Skeletal muscle satellite cell (primary cell): ENCODE results near the gene MRPS21.

ENCODE experiments used
- H3K27me3 ChIP-seq: 2 replicates; pipeline ENCODE4 v1.7.0; 2013; ENCODE audit warnings: low read length; ENCODE audit not compliant: control insufficient read depth, insufficient read depth
- H3K36me3 ChIP-seq: 2 replicates; pipeline ENCODE4 v1.7.0; 2013; ENCODE audit warnings: mild to moderate bottlenecking, control low read depth, low read length; ENCODE audit not compliant: insufficient read depth
- H3K4me1 ChIP-seq: 2 replicates; pipeline ENCODE4 v1.7.0; 2013; ENCODE audit warnings: low read length; ENCODE audit not compliant: control insufficient read depth, insufficient read depth
- H3K4me2 ChIP-seq: 2 replicates; pipeline ENCODE4 v1.7.0; 2013; ENCODE audit warnings: mild to moderate bottlenecking, low read length
- H3K4me3 ChIP-seq: 2 replicates; pipeline ENCODE4 v1.7.0; 2013; ENCODE audit warnings: low read length
- H3K9ac ChIP-seq: 2 replicates; pipeline ENCODE4 v1.7.0; 2013; ENCODE audit warnings: mild to moderate bottlenecking, low read depth, low read length, moderate library complexity
- H3K9me3 ChIP-seq: replicated peaks from 2 replicates; pipeline ENCODE4 v1.7.0; 2013; ENCODE audit warnings: mild to moderate bottlenecking, control low read depth, low read length

The MRPS21 gene

GRCh38 chr1:150263549-150263948 is 30.1 kb upstream of the MRPS21 start:
- peaks cover 18% of the 10 kb centered on the region for H3K27me3 ChIP-seq
- H3K4me2 ChIP-seq = no peak overlapping the region
- H3K4me3 ChIP-seq = no peak overlapping the region

GRCh38 chr1:150267896-150268295 is 25.8 kb upstream of the MRPS21 start:
- Histone ChIP-seq H3K4me2 (peak overlapping the region; percentile 94), H3K4me3 (peak overlapping the region; percentile 94), H3K9me3 (no peaks in the 10 kb centered on the region), H3K9ac (peak overlapping the region; percentile 98), H3K27me3 (no peaks in the 10 kb centered on the region), H3K36me3 (peaks cover 30% of the 10 kb centered on the region), H3K4me1 (peaks cover 21% of the 10 kb centered on the region)

More at GRCh38 chr1:150263549-150263948, 30.1 kb upstream of the MRPS21 start:
- Histone ChIP-seq H3K9ac (no peak overlapping the region), H3K9me3 (no peaks in the 10 kb centered on the region), H3K4me1 (peaks cover 8% of the 10 kb centered on the region), H3K36me3 (peaks cover 30% of the 10 kb centered on the region)

GRCh38 chr1:150268340-150268704 is 25.3 kb upstream of the MRPS21 start:
- no peaks in the 10 kb centered on the region for H3K27me3 ChIP-seq
- peak overlapping the region; percentile 98 for H3K9ac ChIP-seq
- peak overlapping the region; percentile 94 for H3K4me2 ChIP-seq
- H3K9me3 ChIP-seq = no peaks in the 10 kb centered on the region
- H3K4me1 ChIP-seq = peaks cover 22% of the 10 kb centered on the region
- H3K36me3 ChIP-seq = peaks cover 30% of the 10 kb centered on the region
- peak overlapping the region; percentile 94 for H3K4me3 ChIP-seq

- Histone ChIP-seq H3K9me3 (no peaks in the 10 kb centered on the region), H3K4me2 (peak within 1 kb of the TSS; percentile 94), H3K27me3 (no peaks in the 10 kb centered on the region), H3K9ac (peak within 1 kb of the TSS; percentile 98), H3K4me3 (peak within 1 kb of the TSS; percentile 94), H3K36me3 (peaks cover 30% of the 10 kb centered on the region), H3K4me1 (peaks cover 22% of the 10 kb centered on the region)
Measured at GRCh38 chr1:150268705-150269403, 24.8 kb upstream of the MRPS21 start, which contains the start of gene APH1A. Gene APH1A (minus strand): TSS chr1:150269016. CDS start chr1:150268810, 206 bp downstream.

GRCh38 chr1:150269451-150269850 is 24.2 kb upstream of the MRPS21 start:
- H3K9me3 ChIP-seq = no peaks in the 10 kb centered on the region
- peak overlapping the region; percentile 98 for H3K9ac ChIP-seq
- H3K4me3 ChIP-seq = peak overlapping the region; percentile 94
- H3K36me3 ChIP-seq = peaks cover 27% of the 10 kb centered on the region
- H3K27me3 ChIP-seq = no peaks in the 10 kb centered on the region
- H3K4me1 ChIP-seq = peaks cover 22% of the 10 kb centered on the region
- peak overlapping the region; percentile 94 for H3K4me2 ChIP-seq

GRCh38 chr1:150271291-150271959 is 22.2 kb upstream of the MRPS21 start:
- Histone ChIP-seq H3K9ac (no peak overlapping the region), H3K9me3 (no peaks in the 10 kb centered on the region), H3K36me3 (peaks cover 9% of the 10 kb centered on the region), H3K27me3 (no peaks in the 10 kb centered on the region), H3K4me3 (no peak overlapping the region), H3K4me2 (no peak overlapping the region), H3K4me1 (peaks cover 22% of the 10 kb centered on the region)

GRCh38 chr1:150273311-150273710 is 20.4 kb upstream of the MRPS21 start:
- Histone ChIP-seq H3K4me1 (peaks cover 14% of the 10 kb centered on the region), H3K9ac (no peak overlapping the region), H3K36me3 (no peaks in the 10 kb centered on the region), H3K4me3 (no peak overlapping the region), H3K9me3 (no peaks in the 10 kb centered on the region), H3K27me3 (no peaks in the 10 kb centered on the region), H3K4me2 (peak overlapping the region; percentile 19)

GRCh38 chr1:150280138-150280707 is 13.4 kb upstream of the MRPS21 start:
- Histone ChIP-seq H3K27me3 (no peaks in the 10 kb centered on the region), H3K4me1 (peaks cover 18% of the 10 kb centered on the region), H3K4me2 (no peak overlapping the region), H3K36me3 (no peaks in the 10 kb centered on the region), H3K4me3 (no peak overlapping the region), H3K9me3 (no peaks in the 10 kb centered on the region), H3K9ac (no peak overlapping the region)

- Histone ChIP-seq H3K4me1 (peaks cover 18% of the 10 kb centered on the region), H3K9me3 (no peaks in the 10 kb centered on the region), H3K36me3 (no peaks in the 10 kb centered on the region), H3K9ac (peak overlapping the region; percentile 78), H3K27me3 (no peaks in the 10 kb centered on the region), H3K4me3 (peak overlapping the region; percentile 69), H3K4me2 (peak overlapping the region; percentile 84)
Measured at GRCh38 chr1:150281221-150281757, 12.4 kb upstream of the MRPS21 start.

GRCh38 chr1:150281758-150282557 is 11.7 kb upstream of the MRPS21 start, which contains the start of gene CIART:
Gene CIART (plus strand): TSS chr1:150282554. CDS start chr1:150283268, 714 bp downstream.
- H3K4me1 ChIP-seq = peaks cover 18% of the 10 kb centered on the region
- no peaks in the 10 kb centered on the region for H3K9me3 ChIP-seq
- H3K4me3 ChIP-seq = peak within 1 kb of the TSS; percentile 69
- peak within 1 kb of the TSS; percentile 78 for H3K9ac ChIP-seq
- no peaks in the 10 kb centered on the region for H3K36me3 ChIP-seq
- peak within 1 kb of the TSS; percentile 84 for H3K4me2 ChIP-seq
- no peaks in the 10 kb centered on the region for H3K27me3 ChIP-seq

GRCh38 chr1:150282558-150282958 is 11.1 kb upstream of the MRPS21 start:
- peak overlapping the region; percentile 37 for H3K9ac ChIP-seq
- no peaks in the 10 kb centered on the region for H3K27me3 ChIP-seq
- peak overlapping the region; percentile 84 for H3K4me2 ChIP-seq
- H3K4me3 ChIP-seq = peak overlapping the region; percentile 69
- H3K4me1 ChIP-seq = peaks cover 18% of the 10 kb centered on the region
- no peaks in the 10 kb centered on the region for H3K36me3 ChIP-seq
- no peaks in the 10 kb centered on the region for H3K9me3 ChIP-seq
